ENCODE results near the gene ITPR1. TPM values are rescaled to one million over a fixed set of nuclear protein-coding genes. Genes with fewer than 3 reads are reported as not detected.

Gene ITPR1
- total RNA-seq, 1 experiment from 2014 or later = 17.1 TPM

- peak; percentile 64 to 82 for DNase-seq
- no peak overlapping the region for H3K4me3 ChIP-seq
- no peaks in the 10 kb centered on the region for H3K36me3 ChIP-seq
- peaks cover 22% of the 10 kb centered on the region for H3K4me1 ChIP-seq
- H3K27ac ChIP-seq = peak overlapping the region; percentile 61
- H3K27me3 ChIP-seq = no peaks in the 10 kb centered on the region
- H3K9me3 ChIP-seq (replicated peaks) = no peaks in the 10 kb centered on the region
Measured at GRCh38 chr3:4741404-4742307, 248.5 kb downstream of the ITPR1 start.

- Histone ChIP-seq H3K27me3 (no peaks in the 10 kb centered on the region), H3K36me3 (no peaks in the 10 kb centered on the region), H3K4me1 (peaks cover 22% of the 10 kb centered on the region), H3K4me3 (no peak overlapping the region), H3K9me3 (replicated peaks) (no peaks in the 10 kb centered on the region), H3K27ac (no peak overlapping the region)
- DNase-seq = no peak
Measured at GRCh38 chr3:4742359-4742758, 249.2 kb downstream of the ITPR1 start.

GRCh38 chr3:4743371-4743770 is 250.2 kb downstream of the ITPR1 start:
- no peaks in the 10 kb centered on the region for H3K27me3 ChIP-seq
- H3K4me1 ChIP-seq = peaks cover 22% of the 10 kb centered on the region
- H3K9me3 ChIP-seq (replicated peaks) = no peaks in the 10 kb centered on the region
- H3K4me3 ChIP-seq = no peak overlapping the region
- DNase-seq = no peak
- no peak overlapping the region for H3K27ac ChIP-seq
- H3K36me3 ChIP-seq = no peaks in the 10 kb centered on the region

DNA sequence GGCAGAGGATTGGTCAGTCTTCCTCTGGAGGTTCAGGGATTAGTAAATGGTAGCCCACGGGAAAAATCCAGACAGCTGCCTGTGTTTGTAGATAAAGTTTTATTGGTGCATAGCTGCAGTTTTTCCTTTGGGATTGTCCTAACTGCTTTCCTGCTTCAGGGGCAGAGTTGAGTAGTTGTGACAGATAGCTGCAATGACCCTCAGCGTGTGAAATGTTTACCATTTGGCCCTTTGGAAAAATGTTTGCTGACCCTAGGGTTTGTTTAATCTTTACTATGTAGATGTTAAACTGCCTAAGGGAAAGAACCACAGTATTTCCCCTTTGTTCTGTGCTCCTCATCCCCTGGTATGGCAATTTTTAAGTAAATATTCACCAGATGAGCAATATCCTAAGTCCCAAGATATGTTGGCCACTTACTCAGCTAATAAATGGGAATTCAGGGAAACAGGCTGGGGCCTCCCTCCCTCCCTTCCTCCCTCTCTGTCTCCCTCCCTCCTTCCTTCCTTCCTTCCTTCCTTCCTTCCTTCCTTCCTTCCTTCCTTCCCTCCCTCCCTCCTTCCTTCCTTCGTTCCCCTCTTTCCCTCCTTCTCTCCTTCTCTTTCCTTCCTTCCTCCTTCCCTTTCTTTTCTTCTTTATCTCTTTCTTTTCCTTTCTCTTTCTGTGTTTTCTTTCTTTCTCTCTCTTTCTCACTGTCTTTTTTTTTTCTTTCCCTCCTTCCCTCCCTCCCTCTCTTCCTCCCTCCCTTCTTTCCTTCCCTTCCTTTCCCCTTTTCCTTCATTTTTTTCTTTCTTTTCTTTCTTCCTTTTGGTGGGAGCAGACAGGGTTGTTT is 251.5 kb downstream of the ITPR1 start:
- peak; percentile 56 to 75 for DNase-seq
- peak overlapping the region; percentile 48 for H3K27ac ChIP-seq
- no peaks in the 10 kb centered on the region for H3K36me3 ChIP-seq
- H3K4me3 ChIP-seq = no peak overlapping the region
- peaks cover 22% of the 10 kb centered on the region for H3K4me1 ChIP-seq
- H3K27me3 ChIP-seq = no peaks in the 10 kb centered on the region
- no peaks in the 10 kb centered on the region for H3K9me3 ChIP-seq (replicated peaks)

DNA sequence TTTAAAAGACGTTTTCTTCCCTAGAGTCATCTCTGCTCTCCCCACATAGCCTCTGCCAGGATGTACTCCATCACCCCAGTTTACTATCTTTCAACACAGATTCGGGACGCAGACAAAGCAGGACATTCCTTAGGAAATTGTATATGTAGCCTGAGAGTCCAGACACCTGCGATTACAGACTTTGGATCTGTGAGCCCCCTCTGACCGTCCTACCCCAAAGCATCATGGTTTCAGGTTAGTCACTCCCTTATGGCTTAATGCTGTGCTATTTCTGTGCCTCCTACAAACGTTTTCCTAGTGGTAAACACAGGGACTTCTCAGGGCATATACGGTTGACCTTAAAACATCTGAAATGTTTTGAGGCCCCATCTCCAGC is 252.1 kb downstream of the ITPR1 start:
- no peaks in the 10 kb centered on the region for H3K36me3 ChIP-seq
- peaks cover 22% of the 10 kb centered on the region for H3K4me1 ChIP-seq
- DNase-seq = no peak
- H3K4me3 ChIP-seq = no peak overlapping the region
- H3K27ac ChIP-seq = no peak overlapping the region
- no peaks in the 10 kb centered on the region for H3K9me3 ChIP-seq (replicated peaks)
- H3K27me3 ChIP-seq = no peaks in the 10 kb centered on the region

DNA sequence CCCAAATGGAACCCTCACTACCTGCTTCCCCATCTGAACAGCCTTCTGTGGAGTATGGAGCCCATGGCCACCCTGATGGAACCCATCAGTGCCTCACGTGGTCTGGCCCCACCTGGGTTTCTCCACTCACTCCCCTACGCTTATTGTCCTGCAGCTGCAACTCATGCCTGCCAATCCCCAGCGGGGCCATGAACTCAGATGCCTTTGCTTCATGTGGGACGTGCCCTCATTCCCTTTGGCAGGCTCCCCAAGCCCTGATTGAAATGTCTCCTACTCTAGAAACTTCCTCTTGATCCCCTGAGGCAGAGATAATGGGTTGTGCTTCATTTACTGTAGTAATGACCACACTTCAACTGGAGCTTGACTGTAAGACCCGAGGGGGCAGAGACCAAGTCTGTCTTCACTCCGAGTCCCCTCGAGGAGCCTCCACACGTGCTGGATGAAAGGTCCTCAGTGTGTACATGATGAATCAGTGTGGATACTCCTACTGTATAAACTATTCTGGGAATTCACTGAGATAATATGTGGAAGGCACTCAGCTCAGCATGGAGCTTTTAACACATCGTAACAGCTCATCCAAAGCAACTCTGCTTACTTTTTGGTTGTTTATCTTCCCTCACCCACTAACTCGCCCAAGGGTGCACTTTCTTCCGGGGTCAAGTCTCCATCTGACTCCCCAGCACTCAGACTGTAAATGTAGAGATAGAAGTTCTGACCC is 253.3 kb downstream of the ITPR1 start:
- Histone ChIP-seq H3K27me3 (no peaks in the 10 kb centered on the region), H3K9me3 (replicated peaks) (no peaks in the 10 kb centered on the region), H3K4me3 (no peak overlapping the region), H3K4me1 (peaks cover 16% of the 10 kb centered on the region), H3K36me3 (no peaks in the 10 kb centered on the region), H3K27ac (no peak overlapping the region)
- DNase-seq = no peak

DNA sequence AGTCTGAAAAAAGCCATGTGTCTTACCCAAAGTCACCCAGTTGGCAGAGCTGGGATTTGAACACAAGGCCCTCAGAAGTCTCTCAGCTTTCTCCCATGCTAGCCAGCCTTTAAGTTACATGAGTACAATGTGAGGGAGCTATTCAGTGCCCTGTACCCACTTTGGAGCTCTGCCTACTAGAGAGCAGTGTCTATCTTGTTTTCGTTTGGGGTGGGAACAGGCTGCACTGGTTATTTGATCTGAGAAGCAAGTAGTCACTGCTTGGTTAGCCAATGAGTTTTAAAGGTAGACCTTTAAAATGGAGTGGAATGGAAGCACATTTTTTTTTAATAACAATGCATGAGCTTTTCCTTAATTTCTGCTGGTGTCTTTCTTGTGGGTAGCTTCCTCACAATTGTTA is 255.0 kb downstream of the ITPR1 start:
- Histone ChIP-seq H3K9me3 (replicated peaks) (no peaks in the 10 kb centered on the region), H3K36me3 (no peaks in the 10 kb centered on the region), H3K4me3 (no peak overlapping the region), H3K27me3 (no peaks in the 10 kb centered on the region), H3K4me1 (peaks cover 7% of the 10 kb centered on the region; the same call in 1 of the 2 replicates), H3K27ac (no peak overlapping the region)
- DNase-seq = no peak

GRCh38 chr3:4748701-4749378 is 255.7 kb downstream of the ITPR1 start:
- H3K4me3 ChIP-seq = no peak overlapping the region
- no peak for DNase-seq
- no peaks in the 10 kb centered on the region for H3K9me3 ChIP-seq (replicated peaks)
- H3K36me3 ChIP-seq = no peaks in the 10 kb centered on the region
- peaks cover 7% of the 10 kb centered on the region; the same call in 1 of the 2 replicates for H3K4me1 ChIP-seq
- no peak overlapping the region for H3K27ac ChIP-seq
- no peaks in the 10 kb centered on the region for H3K27me3 ChIP-seq

- no peaks in the 10 kb centered on the region for H3K36me3 ChIP-seq
- H3K27ac ChIP-seq = no peak overlapping the region
- H3K4me3 ChIP-seq = no peak overlapping the region
- H3K4me1 ChIP-seq = peaks cover 2% of the 10 kb centered on the region; the same call in 1 of the 2 replicates
- no peaks in the 10 kb centered on the region for H3K27me3 ChIP-seq
- no peaks in the 10 kb centered on the region for H3K9me3 ChIP-seq (replicated peaks)
- no peak for DNase-seq
Measured at GRCh38 chr3:4749567-4750002, 256.4 kb downstream of the ITPR1 start.

GRCh38 chr3:4750306-4750968 is 257.3 kb downstream of the ITPR1 start:
- Histone ChIP-seq H3K9me3 (replicated peaks) (no peaks in the 10 kb centered on the region), H3K27ac (no peak overlapping the region), H3K36me3 (no peaks in the 10 kb centered on the region), H3K27me3 (no peaks in the 10 kb centered on the region), H3K4me3 (no peak overlapping the region), H3K4me1 (no peaks in the 10 kb centered on the region)
- DNase-seq = no peak

DNA sequence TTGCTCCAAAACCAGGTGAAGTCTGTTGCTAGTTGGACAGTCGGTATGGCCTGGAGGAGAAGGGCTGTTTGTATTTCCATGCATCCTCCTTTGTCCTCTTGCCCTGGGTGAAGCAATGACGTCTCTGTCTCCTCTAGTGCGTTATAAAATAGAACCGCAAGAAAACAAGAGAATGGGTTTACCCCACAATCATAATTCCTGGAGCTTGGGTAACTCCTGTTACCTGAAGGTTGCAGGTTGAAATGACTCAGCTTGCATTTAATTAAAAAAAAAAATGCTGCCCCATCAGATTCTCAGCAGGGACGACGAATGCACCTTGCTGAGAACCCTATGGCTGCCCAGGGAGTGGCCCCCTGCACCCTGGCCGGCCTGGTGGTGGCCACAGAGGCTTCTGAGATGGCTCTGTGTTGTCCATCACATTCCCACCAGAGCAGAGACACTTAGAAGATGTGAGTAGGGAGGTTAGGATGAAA is 257.9 kb downstream of the ITPR1 start:
- Histone ChIP-seq H3K27me3 (no peaks in the 10 kb centered on the region), H3K4me3 (no peak overlapping the region), H3K9me3 (replicated peaks) (no peaks in the 10 kb centered on the region), H3K36me3 (no peaks in the 10 kb centered on the region), H3K4me1 (no peaks in the 10 kb centered on the region), H3K27ac (no peak overlapping the region)
- no peak for DNase-seq

DNA sequence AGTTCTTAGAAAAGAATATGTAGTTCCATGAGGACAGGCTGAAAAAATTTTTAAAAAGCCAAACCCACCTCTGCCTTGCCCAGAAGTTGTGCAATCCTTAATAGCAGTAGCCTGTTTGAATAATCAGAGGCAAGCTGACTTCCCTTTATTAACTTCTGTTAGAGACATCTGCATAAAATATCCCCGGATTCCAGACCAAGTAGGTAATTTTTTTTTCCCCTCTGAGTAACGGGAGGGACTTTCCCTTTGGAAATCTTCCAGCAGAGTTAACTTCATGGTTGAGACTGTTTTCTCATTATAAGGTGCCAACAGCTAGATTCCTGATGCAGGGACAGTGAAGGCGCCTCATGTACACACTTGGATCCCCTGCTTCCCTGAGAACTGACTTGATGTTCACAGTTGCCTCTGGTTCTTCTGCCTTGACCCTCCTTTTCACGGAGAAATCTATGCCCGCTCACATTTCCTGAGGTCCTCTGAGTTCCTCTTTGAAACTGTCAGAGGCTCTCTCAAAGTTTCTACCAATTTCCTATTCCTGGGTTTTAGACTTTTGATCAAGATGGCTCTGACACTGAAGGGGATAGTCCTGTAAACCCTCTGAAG is 258.5 kb downstream of the ITPR1 start:
- Histone ChIP-seq H3K27me3 (no peaks in the 10 kb centered on the region), H3K9me3 (replicated peaks) (no peaks in the 10 kb centered on the region), H3K4me3 (no peak overlapping the region), H3K27ac (no peak overlapping the region), H3K4me1 (no peaks in the 10 kb centered on the region), H3K36me3 (no peaks in the 10 kb centered on the region)
- DNase-seq = no peak

- no peaks in the 10 kb centered on the region for H3K9me3 ChIP-seq (replicated peaks)
- H3K4me1 ChIP-seq = no peaks in the 10 kb centered on the region
- no peaks in the 10 kb centered on the region for H3K27me3 ChIP-seq
- H3K4me3 ChIP-seq = no peak overlapping the region
- DNase-seq = no peak
- H3K36me3 ChIP-seq = no peaks in the 10 kb centered on the region
- H3K27ac ChIP-seq = no peak overlapping the region
Measured at GRCh38 chr3:4752201-4753072, 259.3 kb downstream of the ITPR1 start.
